K562 (cell line): ENCODE results near the gene MTMR3. TPM values are rescaled to one million over a fixed set of nuclear protein-coding genes. Genes with fewer than 3 reads are reported as not detected.

Experiments
- ATAC-seq: fragments of 200-7000 bp; cut with Tn5 transposase; 3 replicates; pipeline ENCODE4 v1.9.1; 2020; ENCODE audit warnings: moderate library complexity
- BruUV-seq: library from RNA; stranded (reverse); fragments of 400-500 nt; replicated peaks from 2 replicates; lab custom pipeline; 2021; lab: Mats Ljungman, UMichigan
- CTCF ChIA-PET: fragments of 300-600 bp; formaldehyde crosslinking; extraction: SDS; loops from one replicate; lab custom pipeline; 2021; ENCODE audit warnings: low intra/inter-chr PET ratio; lab: Yijun Ruan, JAX
- POLR2A ChIA-PET: fragments of 300-600, 350-650 bp; sonication (Branson Sonifier 250); formaldehyde crosslinking; extraction: SDS; loops from one replicate; lab custom pipeline; 2021; ENCODE audit warnings: antibody characterized with exemption, inconsistent platforms; lab: Yijun Ruan, JAX
- DNase-seq, 4 experiments: peaks; one replicate each; pipeline versions ENCODE4 v3.0.0 to v3.0.0-alpha.2; 2011 to 2018; ENCODE audit warnings: low spot score in 3 of 4, mixed read lengths in 3 of 4; ENCODE audit errors: extremely low read depth in 1 of 4
- FAIRE-seq: peaks from 2 replicates; lab custom pipeline; 2011; peaks lifted over from hg19 to GRCh38; lab: Jason Lieb, UNC
- H2AFZ ChIP-seq: 2 replicates; pipeline ENCODE4 v1.6.0; 2011; ENCODE audit warnings: low read depth, low read length, control low read depth, inconsistent platforms
- H3K27ac ChIP-seq: fragments of 200-600 bp; 3 replicates; pipeline ENCODE4 v1.8.0; 2011; ENCODE audit warnings: low read depth, mild to moderate bottlenecking, control low read depth, inconsistent platforms, low read length, moderate library complexity, mixed read lengths; ENCODE audit errors: extremely low read depth
- H3K27me3 ChIP-seq, 2 experiments: fragments of 300-600 bp in 1 of 2; 2 replicates in 1 of 2; 3 replicates in 1 of 2; pipeline versions ENCODE4 v1.6.0 to v1.8.0; 2011; ENCODE audit warnings: inconsistent platforms in 2 of 2, low read length in 2 of 2, mild to moderate bottlenecking in 1 of 2, mixed read lengths in 1 of 2, moderate library complexity in 1 of 2; ENCODE audit not compliant: control insufficient read depth in 2 of 2, insufficient read depth in 2 of 2
- H3K36me3 ChIP-seq: fragments of 300-600 bp; 3 replicates; pipeline ENCODE4 v1.8.0; 2011; ENCODE audit warnings: mild to moderate bottlenecking, low read length, inconsistent platforms; ENCODE audit not compliant: control insufficient read depth, insufficient read depth
- H3K4me1 ChIP-seq, 2 experiments: fragments of 200-600 bp in 1 of 2; replicated peaks in 1 of 2; 2 replicates in 1 of 2; 3 replicates in 1 of 2; pipeline versions ENCODE4 v1.5.1 to v1.8.0; 2011; ENCODE audit warnings: inconsistent platforms in 2 of 2, low read length in 2 of 2, mild to moderate bottlenecking in 1 of 2, mixed read lengths in 1 of 2, moderate library complexity in 1 of 2; ENCODE audit not compliant: control insufficient read depth in 2 of 2, insufficient read depth in 2 of 2
- H3K4me2 ChIP-seq: 2 replicates; pipeline ENCODE4 v1.6.1; 2011; ENCODE audit warnings: low read length, control low read depth, inconsistent platforms, mixed read lengths; ENCODE audit not compliant: insufficient read depth
- H3K4me3 ChIP-seq: fragments of 200-600 bp; sonication (generic), shearing (Covaris generic); 2 replicates; pipeline ENCODE4 v1.5.1; 2016; ENCODE audit warnings: control low read depth, inconsistent platforms
- H3K79me2 ChIP-seq: fragments of 200-600 bp; 3 replicates; pipeline ENCODE4 v1.8.0; 2011; ENCODE audit warnings: low read length, inconsistent platforms; ENCODE audit not compliant: control insufficient read depth, insufficient read depth
- H3K9ac ChIP-seq, 2 experiments: 2 replicates each; pipeline versions ENCODE4 v1.6.0 to v1.6.1; 2011; ENCODE audit warnings: low read depth in 2 of 2, low read length in 2 of 2, control low read depth in 1 of 2, inconsistent platforms in 1 of 2, mild to moderate bottlenecking in 1 of 2, mixed read lengths in 1 of 2; ENCODE audit not compliant: insufficient read depth in 1 of 2
- H3K9me1 ChIP-seq: one replicate; pipeline ENCODE4 v1.6.0; 2011; ENCODE audit warnings: inconsistent platforms, mild to moderate bottlenecking, low read length, moderate library complexity; ENCODE audit not compliant: control insufficient read depth, insufficient read depth
- H3K9me3 ChIP-seq: replicated peaks from 2 replicates; pipeline ENCODE4 v1.5.1; 2011; ENCODE audit warnings: low read depth, low read length, inconsistent platforms; ENCODE audit not compliant: control insufficient read depth, insufficient read depth
- H4K20me1 ChIP-seq: replicated peaks from 2 replicates; pipeline ENCODE4 v1.6.1; 2011; ENCODE audit warnings: low read length, inconsistent platforms, mixed read lengths; ENCODE audit not compliant: control insufficient read depth, insufficient read depth
- CAMTA2 ChIP-seq: fragments of 250-450 bp; sonication (Bioruptor Pico); conservative IDR thresholded peaks from 2 replicates; pipeline ENCODE4 v1.5.1; 2022
- GABPB2 ChIP-seq: fragments of 250-450 bp; sonication (Bioruptor Pico); conservative IDR thresholded peaks from 2 replicates; pipeline ENCODE4 v1.5.1; 2021; ENCODE audit warnings: mild to moderate bottlenecking
- MECOM ChIP-seq: fragments of 250-450 bp; sonication (Bioruptor Pico); IDR thresholded peaks from 2 replicates; pipeline ENCODE4 v1.8.0; 2022; ENCODE audit warnings: inconsistent platforms
- MNT ChIP-seq, 2 experiments: fragments of 450-650 bp; conservative IDR thresholded peaks; 2 replicates each; pipeline ENCODE4 v1.6.1; 2017; ENCODE audit warnings: mild to moderate bottlenecking in 2 of 2, moderate library complexity in 2 of 2
- NFIX ChIP-seq: fragments of 250-450 bp; sonication (Bioruptor Pico); IDR thresholded peaks from 2 replicates; pipeline ENCODE4 v1.4.0; 2020; ENCODE audit warnings: low read depth, mild to moderate bottlenecking, moderate library complexity
- NR2F6 ChIP-seq: fragments of 450-650 bp; formaldehyde crosslinking; IDR thresholded peaks from 2 replicates; pipeline ENCODE4 v1.4.0; 2020; ENCODE audit warnings: mild to moderate bottlenecking
- OTX1 ChIP-seq: fragments of 450-650 bp; formaldehyde crosslinking; IDR thresholded peaks from 2 replicates; pipeline ENCODE4 v1.4.0; 2022; ENCODE audit warnings: mild to moderate bottlenecking
- SMARCE1 ChIP-seq: fragments of 450-650 bp; IDR thresholded peaks from 2 replicates; pipeline ENCODE4 v1.7.1; 2016; ENCODE audit warnings: mild to moderate bottlenecking
- SP1 ChIP-seq: sonication (generic); formaldehyde crosslinking; IDR thresholded peaks from 2 replicates; pipeline ENCODE4 v1.8.1; 2022; ENCODE audit warnings: mild to moderate bottlenecking, missing genetic modification reagents
- ZNF3 ChIP-seq: fragments of 250-450 bp; sonication (Bioruptor Pico); IDR thresholded peaks from 2 replicates; pipeline ENCODE4 v1.5.0; 2021; ENCODE audit warnings: mild to moderate bottlenecking, moderate library complexity
- ZNF75A ChIP-seq: fragments of 450-650 bp; formaldehyde crosslinking; IDR thresholded peaks from 2 replicates; pipeline ENCODE4 v1.4.0; 2020; ENCODE audit warnings: mild to moderate bottlenecking
- ZSCAN29 ChIP-seq: fragments of 450-650 bp; IDR thresholded peaks from 2 replicates; pipeline ENCODE4 v1.6.1; 2017
- WGBS: fragments of 100-300 bp; shearing (Covaris generic); methylation state at CpG from one replicate; pipeline ENCODE4 v1.1.6; 2016; ENCODE audit warnings: low coverage, mixed read lengths; ENCODE audit not compliant: insufficient coverage; ENCODE audit errors: missing lambda C conversion rate; 5-methylcytosine and 5-hydroxymethylcytosine counted together
- in situ Hi-C: fragments of 300-500 bp; cut with MboI; formaldehyde crosslinking; loops from 4 replicates; pipeline ENCODE4 v1.15.0; 2018; ENCODE audit warnings: inconsistent platforms, mixed read lengths
- intact Hi-C: fragments of 100-400 bp; cut with micrococcal nuclease; formaldehyde crosslinking; loops from 2 replicates; pipeline ENCODE4 v1.14.2; 2022
- polyA plus RNA-seq, 8 experiments: library from polyadenylated mRNA; depleted of rRNA in 4 of 8; stranded (reverse) in 5 of 8; unstranded in 3 of 8; fragments of >200 nt; fragmentation: Nextera tagmentation in 2 of 8; fragmentation: Illumina TruSeq in 1 of 8; extraction: Ambion mirVana in 2 of 8; extraction: Trizol in 1 of 8; gene quantifications; 2 replicates each; pipeline versions ENCODE4 v1.2.1 to v1.2.3, GENCODE V29; 2011 to 2014; ENCODE audit warnings: inconsistent platforms in 1 of 8, missing spikeins in 1 of 8
- total RNA-seq, 7 experiments: library from RNA; depleted of rRNA in 6 of 7; stranded (reverse); fragments of >200 nt in 6 of 7; fragmentation: Illumina TruSeq in 2 of 7; extraction: Trizol in 2 of 7; gene quantifications; 2 replicates each; pipeline versions ENCODE4 v1.2.1 to v1.2.3, GENCODE V29; 2011 to 2021; ENCODE audit warnings: low replicate concordance in 1 of 7
- TF ChIP-seq, protein P1 (sequence below): IDR thresholded peaks from 2 replicates; pipeline ENCODE4 v1.6.1; 2011; ENCODE audit warnings: borderline replicate concordance, low read depth, mild to moderate bottlenecking, moderate library complexity, low read length; ENCODE audit not compliant: insufficient read depth, poor library complexity, severe bottlenecking

Gene MTMR3
- total and polyA plus RNA-seq, 9 of the 15 experiments (the other 6 are each of a cell fraction or from before 2014, with no cell fraction given): 1.6 to 13.7 (median 7.9) TPM

- CTCF ChIA-PET: no interaction called here
These were observed 106.5 kb downstream of the MTMR3 start for GRCh38 chr22:29989446-29989845.

GRCh38 chr22:29992341-29993275 is 109.6 kb downstream of the MTMR3 start:
- no peaks in the 10 kb centered on the region for H4K20me1 ChIP-seq
- FAIRE-seq: no peak
- in situ Hi-C loops: no loop called here
- intact Hi-C loops: no loop called here
- no peak overlapping the region for H3K9ac ChIP-seq
- no peaks in the 10 kb centered on the region for H3K9me3 ChIP-seq
- ChIA-PET POLR2A (no interaction called here), CTCF (no interaction called here)
- H3K27me3 ChIP-seq: no peaks in the 10 kb centered on the region
- H3K36me3 ChIP-seq: peaks cover 15% of the 10 kb centered on the region; the same call in 2 of the 3 replicates
- H3K4me2 ChIP-seq: no peak overlapping the region
- no peak for DNase-seq
- BruUV-seq: no TSS peak
- no peaks in the 10 kb centered on the region for H3K9me1 ChIP-seq
- H2AFZ ChIP-seq: no peak overlapping the region
- no peaks in the 10 kb centered on the region for H3K79me2 ChIP-seq
- WGBS: 84% methylated on average over 5 of the region's 6 CpGs
- no peak for ATAC-seq
- H3K4me1 ChIP-seq: peaks cover 0 to 19% of the 10 kb centered on the region in 2 experiments; a peak in 3 of 5 replicates
- no peak overlapping the region for H3K4me3 ChIP-seq
- no peak overlapping the region for H3K27ac ChIP-seq
- TF ChIP-seq MNT (conservative IDR thresholded peaks at IDR 0.05) (no peak), NFIX (CRISPR knock-in tag) (no peak), SP1 (no peak), MECOM (CRISPR knock-in tag) (no peak), ZSCAN29 (no peak), ZNF75A (CRISPR knock-in tag) (no peak), SMARCE1 (no peak), GABPB2 (CRISPR knock-in tag) (no peak), NR2F6 (no peak)
- TF ChIP-seq, protein P1, sequence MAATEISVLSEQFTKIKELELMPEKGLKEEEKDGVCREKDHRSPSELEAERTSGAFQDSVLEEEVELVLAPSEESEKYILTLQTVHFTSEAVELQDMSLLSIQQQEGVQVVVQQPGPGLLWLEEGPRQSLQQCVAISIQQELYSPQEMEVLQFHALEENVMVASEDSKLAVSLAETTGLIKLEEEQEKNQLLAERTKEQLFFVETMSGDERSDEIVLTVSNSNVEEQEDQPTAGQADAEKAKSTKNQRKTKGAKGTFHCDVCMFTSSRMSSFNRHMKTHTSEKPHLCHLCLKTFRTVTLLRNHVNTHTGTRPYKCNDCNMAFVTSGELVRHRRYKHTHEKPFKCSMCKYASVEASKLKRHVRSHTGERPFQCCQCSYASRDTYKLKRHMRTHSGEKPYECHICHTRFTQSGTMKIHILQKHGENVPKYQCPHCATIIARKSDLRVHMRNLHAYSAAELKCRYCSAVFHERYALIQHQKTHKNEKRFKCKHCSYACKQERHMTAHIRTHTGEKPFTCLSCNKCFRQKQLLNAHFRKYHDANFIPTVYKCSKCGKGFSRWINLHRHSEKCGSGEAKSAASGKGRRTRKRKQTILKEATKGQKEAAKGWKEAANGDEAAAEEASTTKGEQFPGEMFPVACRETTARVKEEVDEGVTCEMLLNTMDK: no peak

More at GRCh38 chr22:29989446-29989845, 106.5 kb downstream of the MTMR3 start:
- H3K9me3 ChIP-seq: no peaks in the 10 kb centered on the region
- no peak overlapping the region for H3K9ac ChIP-seq
- intact Hi-C loops: no loop called here
- H3K79me2 ChIP-seq: no peaks in the 10 kb centered on the region
- no peak for DNase-seq
- POLR2A ChIA-PET: interaction anchor here (1.0 kb wide), 1 partner anchor 9 kb away, joined by 3 read pairs; no protein-coding TSS in a partner anchor
- no peaks in the 10 kb centered on the region for H3K27me3 ChIP-seq
- H3K4me1 ChIP-seq: peaks cover 0 to 9% of the 10 kb centered on the region in 2 experiments; a peak in 2 of 5 replicates
- H3K9me1 ChIP-seq: no peaks in the 10 kb centered on the region
- TF ChIP-seq CAMTA2 (CRISPR knock-in tag): no peak
- TF ChIP-seq ZNF3 (CRISPR knock-in tag): no peak
- TF ChIP-seq OTX1 (CRISPR knock-in tag): no peak
- TF ChIP-seq, all 486 proteins: peak for 0
- Histone ChIP-seq H3K4me2 (no peak overlapping the region), H3K27ac (no peak overlapping the region), H2AFZ (no peak overlapping the region), H4K20me1 (no peaks in the 10 kb centered on the region), H3K4me3 (no peak overlapping the region), H3K36me3 (peaks cover 11% of the 10 kb centered on the region; the same call in 1 of the 3 replicates)
- no peak for FAIRE-seq
- 89% methylated on average over 5 of the region's 6 CpGs for WGBS
- no peak for ATAC-seq
- in situ Hi-C loops: no loop called here
- BruUV-seq: no TSS peak
